GM12878 (cell line): ENCODE results near the gene CSF3R.
"Not testable (repeated sequence)": the region's sequence is repeated elsewhere in the genome, so short reads cannot be mapped to it uniquely, and the experiment has no call there.

Experiments
- ASH2L ChIP-seq: fragments of 300-600, 200-600 bp; sonication (generic); IDR thresholded peaks from 2 replicates; pipeline ENCODE4 v1.6.1; 2017; ENCODE audit warnings: low read depth, mild to moderate bottlenecking, borderline replicate concordance
- CTCF ChIP-seq, 3 experiments: IDR thresholded peaks in 2 of 3; conservative IDR thresholded peaks in 1 of 3; 2 replicates each; pipeline ENCODE4 v1.5.1; 2011; ENCODE audit warnings: low read depth in 3 of 3, low read length in 3 of 3, mild to moderate bottlenecking in 3 of 3, control low read depth in 2 of 3, moderate library complexity in 2 of 3, inconsistent platforms in 1 of 3, mixed read lengths in 1 of 3; ENCODE audit not compliant: control insufficient read depth in 2 of 3, insufficient read depth in 1 of 3; ENCODE audit errors: extremely low read depth in 1 of 3
- POLR2A ChIP-seq: IDR thresholded peaks from 2 replicates; pipeline ENCODE4 v1.6.1; 2011; ENCODE audit warnings: low read depth, mild to moderate bottlenecking, low read length
- RAD21 ChIP-seq: IDR thresholded peaks from 2 replicates; pipeline ENCODE4 v1.6.1; 2011; ENCODE audit warnings: mild to moderate bottlenecking, low read depth, low read length, moderate library complexity; ENCODE audit not compliant: insufficient read depth

- TF ChIP-seq CTCF (IDR thresholded peaks at IDR 0.05 in 2 of 3, conservative IDR thresholded peaks at IDR 0.05 in 1 of 3; ENCODE audit: control insufficient read depth in 2 of 3, extremely low read depth in 1 of 3, insufficient read depth in 1 of 3, low read depth in 3 of 3, low read length in 3 of 3); RAD21; POLR2A; ASH2L: not testable (repeated sequence)
Measured at GRCh38 chr1:36501911-36502310, 19.2 kb upstream of the CSF3R start.
